BE2C (cell line): ENCODE measurements around the gene KLHL35.

Experiments
- DNase-seq: peaks from one replicate; pipeline ENCODE4 v3.0.0-alpha.2; 2020
- H3K27me3 ChIP-seq: fragments of 250-450 bp; sonication (Bioruptor Pico); 2 replicates; pipeline ENCODE4 v1.5.1; 2020; ENCODE audit warnings: mild to moderate bottlenecking
- H3K36me3 ChIP-seq: fragments of 250-450 bp; sonication (Bioruptor Pico); 2 replicates; pipeline ENCODE4 v1.5.1; 2020; ENCODE audit warnings: mild to moderate bottlenecking
- H3K4me1 ChIP-seq: fragments of 250-450 bp; sonication (Bioruptor Pico); 2 replicates; pipeline ENCODE4 v1.5.1; 2020
- H3K4me3 ChIP-seq: 2 replicates; pipeline ENCODE4 v1.5.1; 2011; ENCODE audit warnings: low read depth, low read length
- H3K9me3 ChIP-seq: fragments of 250-450 bp; sonication (Bioruptor Pico); 2 replicates; pipeline ENCODE4 v1.5.1; 2020
- TF ChIP-seq, protein P1 (sequence below): IDR thresholded peaks from 2 replicates; pipeline ENCODE4 v1.5.1; 2012; ENCODE audit warnings: mild to moderate bottlenecking, low read depth, low read length

The KLHL35 gene

DNA sequence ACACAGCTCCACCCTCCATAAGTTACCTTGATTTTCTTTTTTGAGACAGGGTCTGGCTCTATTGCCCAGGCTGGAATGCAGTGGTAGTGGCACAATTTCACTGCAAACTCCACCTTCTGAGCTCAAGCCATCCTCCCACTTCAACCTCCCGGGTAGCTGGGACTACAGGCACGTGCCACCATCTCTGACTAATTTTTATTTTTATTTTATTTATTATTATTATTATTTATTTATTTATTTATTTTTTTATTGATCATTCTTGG lies 24.1 kb downstream of the KLHL35 start:
- Histone ChIP-seq H3K9me3 (no peaks in the 10 kb centered on the region), H3K36me3 (peaks cover 80% of the 10 kb centered on the region), H3K27me3 (no peaks in the 10 kb centered on the region), H3K4me3 (no peak overlapping the region), H3K4me1 (peaks cover 36% of the 10 kb centered on the region)
- TF ChIP-seq, protein P1, sequence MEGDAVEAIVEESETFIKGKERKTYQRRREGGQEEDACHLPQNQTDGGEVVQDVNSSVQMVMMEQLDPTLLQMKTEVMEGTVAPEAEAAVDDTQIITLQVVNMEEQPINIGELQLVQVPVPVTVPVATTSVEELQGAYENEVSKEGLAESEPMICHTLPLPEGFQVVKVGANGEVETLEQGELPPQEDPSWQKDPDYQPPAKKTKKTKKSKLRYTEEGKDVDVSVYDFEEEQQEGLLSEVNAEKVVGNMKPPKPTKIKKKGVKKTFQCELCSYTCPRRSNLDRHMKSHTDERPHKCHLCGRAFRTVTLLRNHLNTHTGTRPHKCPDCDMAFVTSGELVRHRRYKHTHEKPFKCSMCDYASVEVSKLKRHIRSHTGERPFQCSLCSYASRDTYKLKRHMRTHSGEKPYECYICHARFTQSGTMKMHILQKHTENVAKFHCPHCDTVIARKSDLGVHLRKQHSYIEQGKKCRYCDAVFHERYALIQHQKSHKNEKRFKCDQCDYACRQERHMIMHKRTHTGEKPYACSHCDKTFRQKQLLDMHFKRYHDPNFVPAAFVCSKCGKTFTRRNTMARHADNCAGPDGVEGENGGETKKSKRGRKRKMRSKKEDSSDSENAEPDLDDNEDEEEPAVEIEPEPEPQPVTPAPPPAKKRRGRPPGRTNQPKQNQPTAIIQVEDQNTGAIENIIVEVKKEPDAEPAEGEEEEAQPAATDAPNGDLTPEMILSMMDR: no peak
- no peak for DNase-seq

DNA sequence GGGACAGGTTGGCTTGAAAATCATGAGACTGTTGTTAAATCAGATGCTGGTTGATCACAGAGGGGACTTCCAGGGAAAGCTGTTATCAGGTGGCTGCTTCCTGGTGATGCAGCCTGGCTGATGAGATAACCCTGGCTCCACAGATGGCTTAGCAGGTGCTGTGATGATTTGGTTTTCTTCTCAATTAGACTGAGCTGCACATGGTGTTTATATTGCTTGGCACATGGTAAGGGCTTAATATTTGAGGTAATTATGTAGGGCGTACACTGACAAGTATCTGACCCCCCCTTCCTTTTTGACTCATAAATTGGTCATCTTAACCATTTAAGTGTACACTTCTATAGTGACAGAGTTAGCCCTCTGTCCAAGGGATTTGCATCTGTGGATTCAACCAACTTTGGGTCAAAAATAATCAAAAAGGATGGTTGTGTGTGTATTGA lies 26.6 kb downstream of the KLHL35 start:
- H3K4me1 ChIP-seq: peaks cover 49% of the 10 kb centered on the region
- H3K36me3 ChIP-seq: peaks cover 82% of the 10 kb centered on the region
- no peaks in the 10 kb centered on the region for H3K9me3 ChIP-seq
- TF ChIP-seq, protein P1: no peak
- no peak overlapping the region for H3K4me3 ChIP-seq
- no peaks in the 10 kb centered on the region for H3K27me3 ChIP-seq
- DNase-seq: peak; percentile 67

DNA sequence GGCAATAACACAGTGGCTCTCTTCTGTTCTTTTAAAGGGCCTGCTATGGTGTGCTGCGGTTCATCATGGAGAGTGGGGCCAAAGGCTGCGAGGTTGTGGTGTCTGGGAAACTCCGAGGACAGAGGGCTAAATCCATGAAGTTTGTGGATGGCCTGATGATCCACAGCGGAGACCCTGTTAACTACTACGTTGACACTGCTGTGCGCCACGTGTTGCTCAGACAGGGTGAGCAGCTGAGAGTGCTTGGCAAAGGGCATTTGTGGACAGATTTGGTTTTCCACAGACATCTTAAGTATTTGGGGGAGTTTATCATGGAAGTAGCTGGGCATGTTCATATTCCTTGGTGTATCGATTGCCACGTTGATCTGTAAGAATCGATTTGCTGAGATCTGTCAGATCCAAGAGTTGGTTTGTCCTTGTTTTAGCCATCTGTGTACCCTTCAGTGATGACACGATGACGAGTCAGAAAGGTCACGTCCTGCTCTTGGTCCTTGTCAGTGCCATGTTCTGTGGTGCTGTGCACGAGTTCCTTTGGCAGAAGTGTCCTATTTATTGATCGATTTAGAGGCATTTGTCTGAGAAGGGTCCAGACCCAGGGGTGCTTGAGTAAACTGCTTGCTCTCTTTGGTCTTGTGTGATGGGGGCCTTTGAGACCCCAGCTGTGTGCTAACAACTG lies 28.9 kb downstream of the KLHL35 start:
- TF ChIP-seq, protein P1: no peak
- Histone ChIP-seq H3K4me3 (peak overlapping the region; percentile 8; the same call in 1 of the 2 replicates), H3K36me3 (peaks cover 89% of the 10 kb centered on the region), H3K4me1 (peaks cover 49% of the 10 kb centered on the region), H3K9me3 (no peaks in the 10 kb centered on the region), H3K27me3 (no peaks in the 10 kb centered on the region)
- DNase-seq: no peak

DNA sequence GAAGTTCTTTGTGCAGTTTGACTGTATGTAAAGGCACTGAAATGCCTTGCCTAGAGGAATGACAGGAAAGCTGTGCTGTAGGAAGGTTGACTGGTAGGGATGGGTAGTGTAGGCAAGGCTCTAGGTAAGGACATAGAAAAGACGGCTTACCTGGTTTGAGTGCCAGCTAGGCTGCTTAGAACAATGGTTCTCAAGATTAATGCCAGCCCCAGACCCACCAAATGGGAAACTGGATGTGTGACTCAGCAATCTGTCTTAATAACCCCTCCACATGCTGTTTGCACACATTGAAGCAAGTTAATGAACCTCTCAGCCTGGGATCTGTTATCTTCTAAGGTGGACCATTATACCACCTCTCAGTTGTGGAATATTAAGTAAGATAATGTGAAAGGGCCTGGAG lies 30.0 kb downstream of the KLHL35 start:
- Histone ChIP-seq H3K4me1 (peaks cover 46% of the 10 kb centered on the region), H3K27me3 (no peaks in the 10 kb centered on the region), H3K36me3 (peaks cover 81% of the 10 kb centered on the region), H3K9me3 (no peaks in the 10 kb centered on the region), H3K4me3 (peak overlapping the region; percentile 100)
- DNase-seq: no peak
- TF ChIP-seq, protein P1: no peak

DNA sequence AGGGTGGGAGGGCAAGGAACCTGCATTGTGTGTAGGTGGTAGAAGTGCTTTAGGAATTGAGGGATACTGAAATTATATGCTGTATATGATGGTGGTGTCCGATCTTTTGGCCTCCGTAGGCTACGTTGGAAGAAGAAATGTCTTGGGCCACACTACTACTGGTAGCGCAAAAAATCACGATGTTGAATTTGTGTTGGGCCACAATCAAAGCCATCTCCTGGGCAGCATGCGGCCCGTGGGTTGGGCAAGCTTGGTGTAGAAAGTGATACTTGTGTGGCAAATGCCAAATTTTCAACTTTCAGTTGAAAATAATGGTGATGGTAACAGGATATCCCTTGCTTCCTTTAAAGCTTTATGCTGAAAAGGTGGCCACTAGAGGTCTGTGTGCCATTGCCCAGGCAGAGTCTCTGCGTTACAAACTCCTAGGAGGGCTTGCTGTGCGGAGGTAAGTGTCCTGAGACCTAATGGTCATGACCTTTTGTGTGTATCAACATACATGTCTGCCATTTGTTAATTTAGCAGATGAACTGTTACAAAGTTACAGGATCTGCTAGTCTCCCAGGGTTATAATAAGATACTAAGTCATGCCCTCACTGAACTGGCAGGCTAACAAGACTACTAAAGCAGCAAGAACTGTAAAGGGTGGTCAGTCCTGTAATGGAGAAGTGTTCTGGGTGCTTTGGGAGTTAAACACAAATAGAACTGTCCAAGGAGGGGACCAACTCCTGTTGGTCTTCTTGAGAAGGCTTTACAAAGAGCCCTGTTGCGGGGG lies 30.8 kb downstream of the KLHL35 start:
- Histone ChIP-seq H3K27me3 (no peaks in the 10 kb centered on the region), H3K36me3 (peaks cover 72% of the 10 kb centered on the region), H3K9me3 (no peaks in the 10 kb centered on the region), H3K4me3 (peak overlapping the region; percentile 100), H3K4me1 (peaks cover 43% of the 10 kb centered on the region)
- TF ChIP-seq, protein P1: peak; percentile 17; the same call in 1 of the 2 replicates
- DNase-seq: no peak

DNA sequence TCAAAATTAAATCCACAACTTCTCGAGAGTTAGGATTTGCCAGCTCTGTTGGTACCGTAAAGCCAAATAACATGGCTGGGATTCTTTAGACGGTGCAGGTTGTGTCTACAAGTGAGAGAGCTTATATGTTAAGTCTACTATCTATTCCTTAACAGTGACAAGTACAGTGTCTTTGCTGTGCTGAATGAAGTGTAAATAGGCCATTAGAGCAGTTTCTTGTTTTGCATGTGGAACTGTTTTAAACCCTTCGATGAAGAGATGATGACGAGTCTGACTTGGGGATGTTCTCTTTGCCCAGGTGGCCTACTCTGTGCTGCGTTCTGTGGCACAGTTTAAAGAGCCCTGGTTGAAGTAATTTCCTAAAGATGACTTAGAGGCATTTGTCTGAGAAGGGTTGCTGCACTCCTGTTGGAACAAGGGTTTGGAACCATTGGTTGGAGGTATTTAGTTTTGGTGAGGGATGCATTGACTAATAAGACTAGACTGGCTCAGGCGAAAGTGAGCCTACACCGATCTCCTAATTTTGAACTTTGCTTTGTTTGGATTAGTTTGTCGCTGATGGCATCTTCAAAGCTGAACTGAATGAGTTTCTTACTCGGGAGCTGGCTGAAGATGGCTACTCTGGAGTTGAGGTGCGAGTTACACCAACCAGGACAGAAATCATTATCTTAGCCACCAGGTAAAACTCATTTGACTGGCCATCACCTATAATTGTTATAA lies 32.7 kb downstream of the KLHL35 start:
- TF ChIP-seq, protein P1: no peak
- DNase-seq: no peak
- no peaks in the 10 kb centered on the region for H3K27me3 ChIP-seq

More for the DNA sequence above, 32.7 kb downstream of the KLHL35 start:
- Histone ChIP-seq H3K9me3 (no peaks in the 10 kb centered on the region), H3K36me3 (peaks cover 53% of the 10 kb centered on the region), H3K4me1 (peaks cover 26% of the 10 kb centered on the region), H3K4me3 (peak overlapping the region; percentile 100)
